Keratinocyte (primary cell): ENCODE data around the gene CSMD2. TPM values are rescaled to one million over a fixed set of nuclear protein-coding genes. Genes with fewer than 3 reads are reported as not detected.

Source experiments
- DNase-seq: peaks from one replicate; pipeline ENCODE4 v3.0.0-alpha.2; 2011; ENCODE audit warnings: low read depth, missing footprints, low spot score
- FAIRE-seq: peaks from 2 replicates; lab custom pipeline; 2011; peaks lifted over from hg19 to GRCh38; lab: Jason Lieb, UNC
- H2AFZ ChIP-seq: 2 replicates; pipeline ENCODE4 v1.6.0; 2012; ENCODE audit warnings: low read length, control low read depth, inconsistent platforms; ENCODE audit not compliant: control insufficient read depth
- H3K27ac ChIP-seq: 2 replicates; pipeline ENCODE4 v1.5.1; 2011; ENCODE audit warnings: low read length; ENCODE audit not compliant: control insufficient read depth, insufficient read depth
- H3K27me3 ChIP-seq: 3 replicates; pipeline ENCODE4 v1.6.0; 2011; ENCODE audit warnings: low read length; ENCODE audit not compliant: control insufficient read depth, insufficient read depth; ENCODE audit errors: extremely low read depth
- H3K36me3 ChIP-seq, 2 experiments: 2 replicates in 1 of 2; 3 replicates in 1 of 2; pipeline ENCODE4 v1.5.1; 2011; ENCODE audit warnings: low read length in 2 of 2, mild to moderate bottlenecking in 1 of 2; ENCODE audit not compliant: control insufficient read depth in 2 of 2, insufficient read depth in 2 of 2; ENCODE audit errors: extremely low read depth in 1 of 2
- H3K4me1 ChIP-seq: 3 replicates; pipeline ENCODE4 v1.5.1; 2011; ENCODE audit warnings: low read length; ENCODE audit not compliant: control insufficient read depth, insufficient read depth; ENCODE audit errors: extremely low read depth
- H3K4me2 ChIP-seq: 3 replicates; pipeline ENCODE4 v1.6.0; 2011; ENCODE audit warnings: low read depth, low read length; ENCODE audit not compliant: control insufficient read depth, insufficient read depth; ENCODE audit errors: extremely low read depth
- H3K4me3 ChIP-seq, 3 experiments: fragments of 200-600 bp in 1 of 3; sonication (generic) in 1 of 3; 2 replicates in 2 of 3; 3 replicates in 1 of 3; pipeline ENCODE4 v1.5.1; 2011 to 2016; ENCODE audit warnings: low read length in 3 of 3, mild to moderate bottlenecking in 3 of 3, control low read depth in 2 of 3, inconsistent platforms in 1 of 3, low read depth in 1 of 3, mixed read lengths in 1 of 3, mixed run types in 1 of 3, moderate library complexity in 1 of 3; ENCODE audit not compliant: control insufficient read depth in 2 of 3, insufficient read depth in 2 of 3; ENCODE audit errors: extremely low read depth in 1 of 3
- H3K79me2 ChIP-seq: 2 replicates; pipeline ENCODE4 v1.6.0; 2012; ENCODE audit warnings: low read length; ENCODE audit not compliant: control insufficient read depth, insufficient read depth
- H3K9ac ChIP-seq: 3 replicates; pipeline ENCODE4 v1.6.0; 2011; ENCODE audit warnings: low read length; ENCODE audit not compliant: control insufficient read depth, insufficient read depth; ENCODE audit errors: extremely low read depth
- H3K9me1 ChIP-seq: 3 replicates; pipeline ENCODE4 v1.6.0; 2011; ENCODE audit warnings: low read length; ENCODE audit not compliant: control insufficient read depth, insufficient read depth; ENCODE audit errors: extremely low read depth
- H3K9me3 ChIP-seq: 2 replicates; pipeline ENCODE4 v1.5.1; 2012; ENCODE audit warnings: low read depth, low read length; ENCODE audit not compliant: control insufficient read depth
- H4K20me1 ChIP-seq: 3 replicates; pipeline ENCODE4 v1.6.0; 2011; ENCODE audit warnings: low read length; ENCODE audit not compliant: control insufficient read depth, insufficient read depth; ENCODE audit errors: extremely low read depth
- EZH2 ChIP-seq: IDR thresholded peaks from one replicate; pipeline ENCODE4 v1.6.1; 2012; ENCODE audit warnings: inconsistent platforms, mild to moderate bottlenecking, low read length, moderate library complexity
- dilution Hi-C: fragments of 300-500 bp; cut with MboI; formaldehyde crosslinking; loops from one replicate; pipeline ENCODE4 v1.7.0; 2020; ENCODE audit warnings: low sequenced_read_pairs; ENCODE audit not compliant: extremely low pct_ligation_motif_present
- polyA plus RNA-seq, 5 experiments: library from polyadenylated mRNA; depleted of rRNA in 3 of 5; stranded (reverse) in 3 of 5; stranded (forward) in 1 of 5; unstranded in 1 of 5; fragments of >200 nt; gene quantifications; 1 replicate in 1 of 5; 2 replicates in 3 of 5; 3 replicates in 1 of 5; pipeline versions ENCODE4 v1.2.1 to v1.2.3, GENCODE V29; 2011 to 2012; ENCODE audit warnings: missing spikeins in 2 of 5, low read depth in 1 of 5, low replicate concordance in 1 of 5
- TF ChIP-seq, protein P1 (sequence below), 3 experiments: IDR thresholded peaks in 1 of 3; conservative IDR thresholded peaks in 1 of 3; optimal IDR thresholded peaks in 1 of 3; 2 replicates in 2 of 3; 3 replicates in 1 of 3; pipeline versions ENCODE3 to v1.5.1; 2011; ENCODE audit warnings: low read length in 3 of 3, mild to moderate bottlenecking in 3 of 3, moderate library complexity in 2 of 3, control low read depth in 1 of 3, inconsistent platforms in 1 of 3; ENCODE audit not compliant: insufficient read depth in 2 of 3; ENCODE audit errors: extremely low read depth in 1 of 3

The CSMD2 gene
- polyA plus RNA-seq, 1 donor (not counting 4 experiments of a cell fraction or from before 2014, with no cell fraction given) = 2.0 TPM

DNA sequence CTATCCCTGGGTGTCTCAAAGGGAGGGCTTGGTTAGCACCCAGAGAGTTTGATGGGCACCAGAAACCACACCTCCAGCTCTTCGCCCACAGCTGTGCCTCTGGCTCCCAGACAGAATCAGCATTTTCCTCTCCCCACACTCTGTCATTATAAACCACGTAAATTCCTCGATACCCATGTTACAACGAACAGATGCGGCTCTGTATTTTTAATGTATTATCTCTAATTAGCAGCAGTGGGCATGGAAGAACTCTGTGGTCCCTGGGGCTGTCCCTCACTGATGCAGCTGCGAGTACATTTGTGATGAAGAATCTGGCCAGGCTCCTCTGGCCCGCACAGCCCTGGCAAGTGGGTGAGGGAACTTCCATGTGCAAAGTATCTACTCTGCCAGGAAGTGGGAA, 290.4 kb downstream of the CSMD2 start:
- Histone ChIP-seq H3K9ac (no peak overlapping the region), H2AFZ (no peak overlapping the region), H3K9me1 (no peaks in the 10 kb centered on the region), H3K36me3 (no peaks in the 10 kb centered on the region), H3K27ac (no peak overlapping the region), H4K20me1 (no peaks in the 10 kb centered on the region), H3K4me3 (no peak overlapping the region), H3K9me3 (peaks cover 6% of the 10 kb centered on the region), H3K4me2 (no peak overlapping the region), H3K4me1 (peaks cover 10% of the 10 kb centered on the region), H3K27me3 (no peaks in the 10 kb centered on the region), H3K79me2 (no peaks in the 10 kb centered on the region)
- FAIRE-seq (no peak), DNase-seq (no peak)
- TF ChIP-seq, protein P1, sequence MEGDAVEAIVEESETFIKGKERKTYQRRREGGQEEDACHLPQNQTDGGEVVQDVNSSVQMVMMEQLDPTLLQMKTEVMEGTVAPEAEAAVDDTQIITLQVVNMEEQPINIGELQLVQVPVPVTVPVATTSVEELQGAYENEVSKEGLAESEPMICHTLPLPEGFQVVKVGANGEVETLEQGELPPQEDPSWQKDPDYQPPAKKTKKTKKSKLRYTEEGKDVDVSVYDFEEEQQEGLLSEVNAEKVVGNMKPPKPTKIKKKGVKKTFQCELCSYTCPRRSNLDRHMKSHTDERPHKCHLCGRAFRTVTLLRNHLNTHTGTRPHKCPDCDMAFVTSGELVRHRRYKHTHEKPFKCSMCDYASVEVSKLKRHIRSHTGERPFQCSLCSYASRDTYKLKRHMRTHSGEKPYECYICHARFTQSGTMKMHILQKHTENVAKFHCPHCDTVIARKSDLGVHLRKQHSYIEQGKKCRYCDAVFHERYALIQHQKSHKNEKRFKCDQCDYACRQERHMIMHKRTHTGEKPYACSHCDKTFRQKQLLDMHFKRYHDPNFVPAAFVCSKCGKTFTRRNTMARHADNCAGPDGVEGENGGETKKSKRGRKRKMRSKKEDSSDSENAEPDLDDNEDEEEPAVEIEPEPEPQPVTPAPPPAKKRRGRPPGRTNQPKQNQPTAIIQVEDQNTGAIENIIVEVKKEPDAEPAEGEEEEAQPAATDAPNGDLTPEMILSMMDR (optimal IDR thresholded peaks at IDR 0.05 in 1 of 3, IDR thresholded peaks at IDR 0.05 in 1 of 3, conservative IDR thresholded peaks at IDR 0.05 in 1 of 3; ENCODE audit: extremely low read depth in 1 of 3, insufficient read depth in 2 of 3, low read length in 3 of 3) = no peak
- no peak for TF ChIP-seq EZH2
- dilution Hi-C loops = no loop called here

DNA sequence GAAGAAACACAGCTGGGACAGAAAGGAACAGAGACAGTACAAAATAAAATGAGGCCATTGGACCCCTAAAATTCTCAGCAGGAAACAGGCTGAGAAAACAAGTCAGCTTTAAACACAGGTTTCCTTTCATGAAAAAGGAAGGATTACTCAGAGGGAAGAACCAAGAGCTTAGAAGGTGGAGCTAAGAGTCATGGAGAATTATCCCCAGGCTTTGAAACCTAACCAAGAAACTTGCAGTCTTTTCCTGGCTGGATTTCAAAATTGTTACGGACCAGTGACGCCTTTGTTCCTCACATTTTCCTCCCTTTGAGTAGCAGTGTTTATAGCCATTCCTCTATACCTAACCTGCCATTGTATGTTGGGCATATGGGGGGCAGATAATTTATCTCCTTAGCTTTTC, 292.3 kb downstream of the CSMD2 start:
- peaks cover 6% of the 10 kb centered on the region for H3K9me3 ChIP-seq
- no peaks in the 10 kb centered on the region for H3K9me1 ChIP-seq
- H2AFZ ChIP-seq = no peak overlapping the region
- no peak overlapping the region for H3K27ac ChIP-seq
- DNase-seq (no peak), FAIRE-seq (no peak)
- no peak overlapping the region for H3K9ac ChIP-seq
- H3K4me3 ChIP-seq = no peak overlapping the region
- no peaks in the 10 kb centered on the region for H3K27me3 ChIP-seq
- H4K20me1 ChIP-seq = no peaks in the 10 kb centered on the region
- peaks cover 10% of the 10 kb centered on the region for H3K4me1 ChIP-seq
- H3K4me2 ChIP-seq = no peak overlapping the region
- TF ChIP-seq, protein P1 (optimal IDR thresholded peaks at IDR 0.05 in 1 of 3, IDR thresholded peaks at IDR 0.05 in 1 of 3, conservative IDR thresholded peaks at IDR 0.05 in 1 of 3; ENCODE audit: extremely low read depth in 1 of 3, insufficient read depth in 2 of 3, low read length in 3 of 3) = no peak
- no peak for TF ChIP-seq EZH2
- H3K79me2 ChIP-seq = no peaks in the 10 kb centered on the region
- dilution Hi-C loops = no loop called here
- H3K36me3 ChIP-seq = no peaks in the 10 kb centered on the region
